Type B pancreatic cell (in vitro differentiated cells): ENCODE results near the gene POMT1. TPM values are rescaled to one million over a fixed set of nuclear protein-coding genes. Genes with fewer than 3 reads are reported as not detected.
"Not testable (repeated sequence)": the region's sequence is repeated elsewhere in the genome, so short reads cannot be mapped to it uniquely, and the experiment has no call there.

Source experiments
- DNase-seq: peaks from one replicate; pipeline ENCODE4 v3.0.0; 2021; ENCODE audit warnings: mixed read lengths; ENCODE audit not compliant: unreplicated experiment; ENCODE audit errors: extremely low spot score
- H3K27ac Mint-ChIP-seq: 2 replicates; pipeline ENCODE4 v1.8.0; 2021; ENCODE audit warnings: mild to moderate bottlenecking, mixed read lengths
- H3K27me3 Mint-ChIP-seq: 2 replicates; pipeline ENCODE4 v1.8.0; 2021; ENCODE audit warnings: mixed read lengths
- H3K36me3 Mint-ChIP-seq: 2 replicates; pipeline ENCODE4 v1.8.0; 2021; ENCODE audit warnings: mixed read lengths
- H3K4me1 Mint-ChIP-seq: one replicate; pipeline ENCODE4 v1.8.0; 2021; ENCODE audit warnings: mixed read lengths; ENCODE audit not compliant: unreplicated experiment
- H3K4me3 Mint-ChIP-seq: 2 replicates; pipeline ENCODE4 v1.8.0; 2021; ENCODE audit warnings: mild to moderate bottlenecking, mixed read lengths
- H3K9me3 Mint-ChIP-seq: 2 replicates; pipeline ENCODE4 v1.8.0; 2021; ENCODE audit warnings: mixed read lengths
- CTCF ChIP-seq: fragments of 200-600 bp; sonication (generic); conservative IDR thresholded peaks from 2 replicates; pipeline ENCODE4 v1.5.0; 2021; ENCODE audit warnings: antibody characterized with exemption, mild to moderate bottlenecking
- long read RNA-seq: library from polyadenylated mRNA; unstranded; transcript quantifications from one replicate; pipeline ENCODE4 v2.0.0, GENCODE V29; 2020
- total RNA-seq: library from RNA; stranded (reverse); gene quantifications from 2 replicates; pipeline ENCODE4 v1.2.1, GENCODE V29; 2021; ENCODE audit warnings: low replicate concordance

The POMT1 gene
- 48.7 and 55.4 TPM in 2 replicates for total RNA-seq
- long read RNA-seq, transcript POMT1-205 (18 exons, 2,821 nt) = minor isoform, 9 of 81 reads
- long read RNA-seq, transcript POMT1-201 (19 exons, 2,912 nt) = minor isoform, 14 of 81 reads
- long read RNA-seq, transcript POMT1-204 (20 exons, 3,038 nt) = major isoform, 31 of 81 reads
- long read RNA-seq, partial matches to known transcripts = 10 of 81 reads
- long read RNA-seq, other reads (novel, unspliced or antisense) = 14 of 81 reads

- Mint-ChIP-seq H3K27ac (peak within 1 kb of the TSS; percentile 81), H3K4me3 (peak within 1 kb of the TSS; percentile 97), H3K27me3 (no peaks in the 10 kb centered on the region), H3K36me3 (peaks cover 20% of the 10 kb centered on the region), H3K4me1 (peaks cover 19% of the 10 kb centered on the region), H3K9me3 (no peaks in the 10 kb centered on the region)
- peak; percentile 91 for DNase-seq
- TF ChIP-seq CTCF = no peak
These were observed at the start of gene POMT1 for GRCh38 chr9:131502781-131503625. Gene POMT1 (plus strand): TSS chr9:131502918. CDS start chr9:131504219, 1,301 bp downstream.

- DNase-seq = no peak
- Mint-ChIP-seq H3K9me3 (no peaks in the 10 kb centered on the region), H3K4me3 (no peak overlapping the region), H3K4me1 (no peaks in the 10 kb centered on the region), H3K27ac (no peak overlapping the region), H3K27me3 (no peaks in the 10 kb centered on the region), H3K36me3 (peaks cover 52% of the 10 kb centered on the region)
- no peak for TF ChIP-seq CTCF
These were observed 48.7 kb upstream of the POMT1 start for GRCh38 chr9:131454028-131454427.

- not testable (repeated sequence) for H3K27me3 Mint-ChIP-seq, H3K27ac Mint-ChIP-seq, H3K9me3 Mint-ChIP-seq, DNase-seq, H3K4me3 Mint-ChIP-seq, H3K4me1 Mint-ChIP-seq
- H3K36me3 Mint-ChIP-seq = peaks cover 48% of the 10 kb centered on the region
These were observed 47.1 kb upstream of the POMT1 start for GRCh38 chr9:131455655-131456054.

GRCh38 chr9:131457746-131458145 is 45.0 kb upstream of the POMT1 start:
- Mint-ChIP-seq H3K36me3 (peaks cover 37% of the 10 kb centered on the region), H3K9me3 (no peaks in the 10 kb centered on the region), H3K27ac (no peak overlapping the region), H3K4me3 (no peak overlapping the region), H3K27me3 (no peaks in the 10 kb centered on the region), H3K4me1 (no peaks in the 10 kb centered on the region)
- no peak for DNase-seq
- TF ChIP-seq CTCF = no peak

- DNase-seq = no peak
- no peak for TF ChIP-seq CTCF
- no peaks in the 10 kb centered on the region for H3K4me1 Mint-ChIP-seq
- H3K27ac Mint-ChIP-seq = no peak overlapping the region
- H3K4me3 Mint-ChIP-seq = no peak overlapping the region
- H3K36me3 Mint-ChIP-seq = peaks cover 29% of the 10 kb centered on the region
- no peaks in the 10 kb centered on the region for H3K27me3 Mint-ChIP-seq
- H3K9me3 Mint-ChIP-seq = no peaks in the 10 kb centered on the region
These were observed 43.7 kb upstream of the POMT1 start for GRCh38 chr9:131459056-131459455.

- Mint-ChIP-seq H3K9me3 (no peaks in the 10 kb centered on the region), H3K27ac (no peak overlapping the region), H3K4me1 (no peaks in the 10 kb centered on the region), H3K27me3 (no peaks in the 10 kb centered on the region), H3K36me3 (peaks cover 34% of the 10 kb centered on the region), H3K4me3 (no peak overlapping the region)
- no peak for TF ChIP-seq CTCF
- no peak for DNase-seq
These were observed 41.6 kb upstream of the POMT1 start for GRCh38 chr9:131461166-131461565.
